Thyroid gland (tissue), 4 donors: ENCODE results near the gene AMN.

Experiments
- CTCF ChIP-seq, 6 experiments: fragments of 200-600 bp in 3 of 6; fragments of 450-650 bp in 3 of 6; sonication (generic) in 3 of 6; IDR thresholded peaks; one replicate each; pipeline ENCODE4 v1.5.1; 2016 to 2019; ENCODE audit warnings: antibody characterized with exemption in 6 of 6, mild to moderate bottlenecking in 2 of 6, inconsistent platforms in 1 of 6, moderate library complexity in 1 of 6
- POLR2A ChIP-seq, 2 donors: fragments of 450-650 bp; IDR thresholded peaks; one replicate each; pipeline ENCODE4 v1.6.1; 2017; ENCODE audit warnings: antibody characterized with exemption in 2 of 2, mild to moderate bottlenecking in 2 of 2, moderate library complexity in 1 of 2

GRCh38 chr14:102889615-102890014 is 32.8 kb upstream of the AMN start:
- no peak for TF ChIP-seq POLR2A (IDR thresholded peaks at IDR 0.05)
- no peak for TF ChIP-seq CTCF (IDR thresholded peaks at IDR 0.05)
